ENCODE results near the gene ATP1B2.

ATP1B2 gene

DNA sequence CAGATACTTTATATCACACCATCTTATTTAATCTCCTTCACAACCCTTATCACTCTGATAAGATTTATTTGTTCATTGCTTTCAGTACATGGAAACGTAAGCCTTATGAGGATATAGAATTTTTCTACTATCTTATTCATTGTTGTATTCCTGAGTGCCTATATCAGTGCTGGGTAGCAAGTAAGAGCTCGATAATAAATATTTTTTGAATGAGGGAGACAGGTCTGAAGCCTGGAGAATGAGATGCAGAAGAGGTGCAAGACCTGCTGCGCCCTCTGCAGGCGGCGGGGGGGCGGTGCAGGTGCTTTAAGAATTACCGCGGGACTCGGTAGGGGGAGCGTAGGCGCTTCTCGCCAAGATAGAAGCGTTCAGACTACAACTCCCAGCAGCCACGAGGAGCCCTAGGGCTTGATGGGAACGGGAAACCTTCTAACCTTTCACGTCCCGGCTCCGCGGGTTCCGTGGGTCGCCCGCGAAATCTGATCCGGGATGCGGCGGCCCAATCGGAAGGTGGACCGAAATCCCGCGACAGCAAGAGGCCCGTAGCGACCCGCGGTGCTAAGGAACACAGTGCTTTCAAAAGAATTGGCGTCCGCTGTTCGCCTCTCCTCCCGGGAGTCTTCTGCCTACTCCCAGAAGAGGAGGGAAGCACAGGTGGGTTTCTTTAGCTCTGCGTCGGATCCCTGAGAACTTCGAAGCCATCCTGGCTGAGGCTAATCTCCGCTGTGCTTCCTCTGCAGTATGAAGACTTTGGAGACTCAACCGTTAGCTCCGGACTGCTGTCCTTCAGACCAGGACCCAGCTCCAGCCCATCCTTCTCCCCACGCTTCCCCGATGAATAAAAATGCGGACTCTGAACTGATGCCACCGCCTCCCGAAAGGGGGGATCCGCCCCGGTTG lies 37.4 kb downstream of the ATP1B2 start, which contains the start of gene WRAP53:
TSS of gene WRAP53 (plus strand) at position 570 of the 900 bp plus-strand sequence. CDS start at position 742, 172 bp downstream.
- Histone ChIP-seq H3K27ac (ENCODE audit: low read depth, low read length) (peak within 1 kb of the TSS; percentile 94), H3K36me3 (ENCODE audit: insufficient read depth, low read length) (no peaks in the 10 kb centered on the region), H3K27me3 (ENCODE audit: control insufficient read depth in 1 of 2, insufficient read depth in 2 of 2, low read length in 2 of 2) (no peaks in the 10 kb centered on the region), H3K4me3 (ENCODE audit: low read depth in 1 of 2, low read length in 2 of 2) (peak within 1 kb of the TSS; percentile 60 to 100), H3K4me1 (ENCODE audit: insufficient read depth, low read length) (peaks cover 21% of the 10 kb centered on the region), H3K9ac (ENCODE audit: low read length) (peak within 1 kb of the TSS; percentile 99), H3K9me3 (ENCODE audit: low read length) (no peaks in the 10 kb centered on the region)

DNA sequence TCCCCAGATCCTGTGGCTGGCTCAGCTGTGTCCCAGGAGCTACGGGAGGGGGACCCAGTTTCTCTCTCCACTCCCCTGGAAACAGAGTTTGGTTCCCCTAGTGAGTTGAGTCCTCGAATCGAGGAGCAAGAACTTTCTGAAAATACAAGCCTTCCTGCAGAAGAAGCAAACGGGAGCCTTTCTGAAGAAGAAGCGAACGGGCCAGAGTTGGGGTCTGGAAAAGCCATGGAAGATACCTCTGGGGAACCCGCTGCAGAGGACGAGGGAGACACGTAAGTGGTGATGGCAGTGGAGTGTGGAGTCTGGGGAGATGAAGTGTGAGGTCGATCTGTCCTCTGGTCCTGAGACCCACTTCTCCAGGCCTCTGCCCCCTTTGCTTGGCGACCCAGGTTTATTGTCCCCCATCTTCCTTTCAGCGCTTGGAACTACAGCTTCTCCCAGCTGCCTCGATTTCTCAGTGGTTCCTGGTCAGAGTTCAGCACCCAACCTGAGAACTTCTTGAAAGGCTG lies 38.1 kb downstream of the ATP1B2 start:
- Histone ChIP-seq H3K27me3 (ENCODE audit: control insufficient read depth in 1 of 2, insufficient read depth in 2 of 2, low read length in 2 of 2) (no peaks in the 10 kb centered on the region), H3K9me3 (ENCODE audit: low read length) (no peaks in the 10 kb centered on the region), H3K36me3 (ENCODE audit: insufficient read depth, low read length) (no peaks in the 10 kb centered on the region), H3K4me3 (ENCODE audit: low read depth in 1 of 2, low read length in 2 of 2) (peak overlapping the region; percentile 58 to 80), H3K4me1 (ENCODE audit: insufficient read depth, low read length) (peaks cover 21% of the 10 kb centered on the region), H3K27ac (ENCODE audit: low read depth, low read length) (peak overlapping the region; percentile 53), H3K9ac (ENCODE audit: low read length) (peak overlapping the region; percentile 57)

DNA sequence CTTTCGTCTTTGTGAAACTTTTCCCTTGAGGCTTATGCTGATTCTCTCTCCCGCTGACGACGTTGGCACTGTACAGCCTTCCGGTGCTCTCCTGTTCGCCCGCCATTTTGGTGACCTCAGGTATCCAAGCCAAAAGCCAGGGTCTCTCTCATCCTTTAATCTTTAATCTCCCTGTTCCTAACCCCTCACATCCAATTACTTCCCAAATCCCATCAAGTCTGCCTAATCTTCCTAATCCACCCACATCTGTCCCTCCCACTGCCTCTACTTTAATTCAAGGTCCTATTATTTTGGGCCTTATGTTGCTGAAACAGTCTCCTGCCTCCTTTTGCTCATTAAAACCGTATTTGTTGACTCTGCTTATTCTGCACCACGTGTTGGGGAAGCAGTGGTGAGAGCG lies 44.9 kb downstream of the ATP1B2 start:
- Histone ChIP-seq H3K9me3 (ENCODE audit: low read length) (no peaks in the 10 kb centered on the region), H3K36me3 (ENCODE audit: insufficient read depth, low read length) (no peaks in the 10 kb centered on the region), H3K9ac (ENCODE audit: low read length) (no peak overlapping the region), H3K27me3 (ENCODE audit: control insufficient read depth in 1 of 2, insufficient read depth in 2 of 2, low read length in 2 of 2) (no peaks in the 10 kb centered on the region), H3K4me3 (ENCODE audit: low read depth in 1 of 2, low read length in 2 of 2) (no peak overlapping the region), H3K4me1 (ENCODE audit: insufficient read depth, low read length) (no peaks in the 10 kb centered on the region), H3K27ac (ENCODE audit: low read depth, low read length) (no peak overlapping the region)

DNA sequence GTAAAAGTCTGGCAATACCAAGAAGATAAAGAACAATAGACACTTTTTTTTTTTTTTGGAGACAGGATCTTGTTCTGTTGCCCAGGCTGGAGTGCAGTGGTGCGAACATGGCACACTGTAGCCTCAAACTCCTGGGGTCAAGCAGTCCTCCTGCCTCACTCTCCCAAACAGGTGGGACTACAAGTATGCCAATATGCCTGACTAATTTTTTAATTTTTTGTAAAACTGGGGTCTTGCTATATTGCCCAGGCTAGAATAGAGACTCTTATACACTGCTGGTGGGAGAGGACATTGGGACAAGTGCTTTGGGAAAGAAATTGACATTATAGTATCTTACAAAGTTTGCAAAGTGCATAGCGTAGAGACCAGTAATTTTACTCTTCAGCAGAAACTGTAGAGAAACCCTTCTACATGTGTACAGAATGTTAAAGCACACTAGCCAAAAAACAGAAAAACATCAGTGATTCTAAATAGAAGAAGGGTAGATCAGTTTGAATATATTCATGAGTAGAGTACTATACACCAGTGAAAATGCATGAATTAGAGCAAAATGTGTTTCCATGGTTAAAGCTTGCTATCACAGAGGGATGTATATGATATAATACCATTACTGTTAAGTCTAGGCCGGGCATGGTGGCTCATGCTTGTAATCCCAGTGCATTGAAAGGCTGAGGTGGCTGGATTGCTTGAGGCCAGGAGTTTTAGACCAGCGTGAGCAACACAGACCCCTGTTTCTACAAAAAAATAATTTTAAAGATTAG lies 47.3 kb downstream of the ATP1B2 start:
- Histone ChIP-seq H3K27ac (ENCODE audit: low read depth, low read length) (no peak overlapping the region), H3K27me3 (ENCODE audit: control insufficient read depth in 1 of 2, insufficient read depth in 2 of 2, low read length in 2 of 2) (peaks cover 0 to 4% of the 10 kb centered on the region in 2 donors), H3K4me1 (ENCODE audit: insufficient read depth, low read length) (no peaks in the 10 kb centered on the region), H3K9me3 (ENCODE audit: low read length) (no peaks in the 10 kb centered on the region), H3K9ac (ENCODE audit: low read length) (no peak overlapping the region), H3K36me3 (ENCODE audit: insufficient read depth, low read length) (peaks cover 8% of the 10 kb centered on the region), H3K4me3 (ENCODE audit: low read depth in 1 of 2, low read length in 2 of 2) (no peak overlapping the region)

DNA sequence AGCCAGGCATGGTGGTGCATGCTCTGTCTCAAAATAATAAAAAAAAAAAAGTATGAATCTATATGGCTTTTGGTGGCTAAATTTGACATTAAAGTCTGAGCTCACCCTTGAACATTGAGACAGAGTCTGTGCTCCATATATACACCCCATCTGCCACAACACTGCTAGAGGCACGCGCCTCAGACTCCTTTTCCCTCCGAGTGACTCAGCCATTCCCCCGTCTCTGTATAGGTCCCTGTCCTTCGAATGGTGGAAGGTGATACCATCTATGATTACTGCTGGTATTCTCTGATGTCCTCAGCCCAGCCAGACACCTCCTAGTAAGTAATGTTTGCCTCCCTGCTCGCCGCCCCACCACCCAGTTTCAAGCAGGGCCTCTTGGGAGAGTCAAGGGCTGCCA lies 49.8 kb downstream of the ATP1B2 start:
- Histone ChIP-seq H3K4me3 (ENCODE audit: low read depth in 1 of 2, low read length in 2 of 2) (no peak overlapping the region), H3K4me1 (ENCODE audit: insufficient read depth, low read length) (peaks cover 5% of the 10 kb centered on the region), H3K9me3 (ENCODE audit: low read length) (no peaks in the 10 kb centered on the region), H3K36me3 (ENCODE audit: insufficient read depth, low read length) (peaks cover 8% of the 10 kb centered on the region), H3K27ac (ENCODE audit: low read depth, low read length) (no peak overlapping the region), H3K9ac (ENCODE audit: low read length) (no peak overlapping the region), H3K27me3 (ENCODE audit: control insufficient read depth in 1 of 2, insufficient read depth in 2 of 2, low read length in 2 of 2) (peaks cover 14 to 29% of the 10 kb centered on the region in 2 donors)

DNA sequence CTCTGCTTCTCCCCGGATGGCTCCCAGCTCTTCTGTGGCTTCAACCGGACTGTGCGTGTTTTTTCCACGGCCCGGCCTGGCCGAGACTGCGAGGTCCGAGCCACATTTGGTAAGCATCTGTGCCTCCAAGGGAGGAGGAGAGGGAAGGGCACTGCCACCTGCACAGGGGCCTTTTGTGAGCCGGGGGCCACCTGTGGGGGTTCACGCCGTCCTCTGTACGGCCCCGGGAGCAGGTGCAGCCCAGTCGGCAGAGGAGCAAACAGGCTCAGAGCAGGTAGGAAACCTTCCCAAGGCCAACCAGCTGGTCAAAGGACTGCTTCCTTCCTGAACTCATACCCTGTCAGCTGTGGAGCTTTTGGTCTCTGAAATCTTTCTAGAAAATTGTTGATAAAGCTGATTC lies 51.0 kb downstream of the ATP1B2 start:
- Histone ChIP-seq H3K9ac (ENCODE audit: low read length) (no peak overlapping the region), H3K36me3 (ENCODE audit: insufficient read depth, low read length) (peaks cover 8% of the 10 kb centered on the region), H3K9me3 (ENCODE audit: low read length) (no peaks in the 10 kb centered on the region), H3K27me3 (ENCODE audit: control insufficient read depth in 1 of 2, insufficient read depth in 2 of 2, low read length in 2 of 2) (peaks cover 19 to 40% of the 10 kb centered on the region in 2 donors), H3K4me3 (ENCODE audit: low read depth in 1 of 2, low read length in 2 of 2) (no peak overlapping the region), H3K4me1 (ENCODE audit: insufficient read depth, low read length) (peaks cover 5% of the 10 kb centered on the region), H3K27ac (ENCODE audit: low read depth, low read length) (no peak overlapping the region)

DNA sequence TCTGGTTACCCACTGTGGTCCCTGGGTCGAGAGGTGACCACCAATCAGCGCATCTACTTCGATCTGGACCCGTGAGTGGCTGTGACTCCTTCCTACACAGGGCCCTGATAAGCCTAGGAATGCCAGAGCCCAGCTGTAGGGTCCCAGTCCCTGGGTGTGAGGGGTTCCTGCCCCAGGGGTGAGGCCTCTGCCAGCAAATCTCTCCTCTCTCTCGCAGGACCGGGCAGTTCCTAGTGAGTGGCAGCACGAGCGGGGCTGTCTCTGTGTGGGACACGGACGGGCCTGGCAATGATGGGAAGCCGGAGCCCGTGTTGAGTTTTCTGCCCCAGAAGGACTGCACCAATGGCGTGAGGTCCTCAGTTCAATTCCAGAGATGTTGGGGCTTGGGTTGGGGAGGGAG lies 52.0 kb downstream of the ATP1B2 start:
- Histone ChIP-seq H3K4me1 (ENCODE audit: insufficient read depth, low read length) (peaks cover 5% of the 10 kb centered on the region), H3K4me3 (ENCODE audit: low read depth in 1 of 2, low read length in 2 of 2) (no peak overlapping the region), H3K9ac (ENCODE audit: low read length) (no peak overlapping the region), H3K27ac (ENCODE audit: low read depth, low read length) (no peak overlapping the region), H3K9me3 (ENCODE audit: low read length) (no peaks in the 10 kb centered on the region), H3K36me3 (ENCODE audit: insufficient read depth, low read length) (peaks cover 8% of the 10 kb centered on the region), H3K27me3 (ENCODE audit: control insufficient read depth in 1 of 2, insufficient read depth in 2 of 2, low read length in 2 of 2) (peaks cover 19 to 48% of the 10 kb centered on the region in 2 donors)

DNA sequence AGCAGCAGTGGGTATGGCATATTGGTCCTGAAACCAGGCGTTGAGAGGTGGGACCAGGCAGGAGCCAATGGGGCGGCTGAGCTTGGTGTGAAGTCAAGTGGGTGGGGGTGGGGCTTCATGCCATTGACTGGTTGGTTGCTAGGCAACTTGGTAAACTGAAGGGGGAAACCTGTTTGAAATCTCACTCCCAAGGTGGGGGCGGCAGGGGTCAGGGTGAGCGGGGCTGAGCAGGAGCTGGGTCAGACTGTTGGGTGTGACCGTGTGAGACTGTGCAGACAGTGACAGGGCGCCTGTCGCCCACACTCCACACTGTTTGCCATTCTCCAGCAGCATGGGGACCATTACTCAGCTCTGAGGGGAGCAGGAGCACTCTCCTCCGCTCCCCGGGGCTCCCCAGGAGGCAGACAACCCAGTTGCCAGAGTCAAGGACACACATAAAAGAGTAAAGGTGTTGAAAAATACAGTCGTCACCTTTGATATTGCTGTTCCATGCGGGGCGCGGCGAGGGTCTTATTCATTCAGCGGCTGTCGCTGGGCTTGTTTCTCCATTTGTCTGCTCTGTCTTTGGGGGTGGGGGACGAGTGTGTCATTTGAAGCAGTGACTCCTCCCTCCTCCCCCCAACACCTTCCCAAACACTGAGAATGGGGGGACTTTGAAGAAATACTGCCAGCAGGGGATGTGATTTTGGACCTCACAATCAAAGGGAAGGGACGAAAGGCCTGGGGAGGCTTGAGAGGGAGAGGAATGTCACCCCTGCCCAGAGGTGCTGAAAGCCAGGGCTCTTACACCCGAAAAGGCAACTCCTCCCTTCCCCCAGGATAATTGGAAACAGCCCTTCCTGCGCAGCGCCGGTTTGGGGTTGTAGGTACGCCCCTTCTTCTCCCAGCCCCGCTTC lies 53.1 kb downstream of the ATP1B2 start:
- peaks cover 5% of the 10 kb centered on the region for H3K4me1 ChIP-seq (ENCODE audit: insufficient read depth, low read length)
- no peak overlapping the region for H3K9ac ChIP-seq (ENCODE audit: low read length)
- no peaks in the 10 kb centered on the region for H3K9me3 ChIP-seq (ENCODE audit: low read length)
- H3K27ac ChIP-seq (ENCODE audit: low read depth, low read length): no peak overlapping the region
- peaks cover 19 to 56% of the 10 kb centered on the region in 2 donors for H3K27me3 ChIP-seq (ENCODE audit: control insufficient read depth in 1 of 2, insufficient read depth in 2 of 2, low read length in 2 of 2)
- H3K4me3 ChIP-seq (ENCODE audit: low read depth in 1 of 2, low read length in 2 of 2): no peak overlapping the region
- peaks cover 8% of the 10 kb centered on the region for H3K36me3 ChIP-seq (ENCODE audit: insufficient read depth, low read length)

DNA sequence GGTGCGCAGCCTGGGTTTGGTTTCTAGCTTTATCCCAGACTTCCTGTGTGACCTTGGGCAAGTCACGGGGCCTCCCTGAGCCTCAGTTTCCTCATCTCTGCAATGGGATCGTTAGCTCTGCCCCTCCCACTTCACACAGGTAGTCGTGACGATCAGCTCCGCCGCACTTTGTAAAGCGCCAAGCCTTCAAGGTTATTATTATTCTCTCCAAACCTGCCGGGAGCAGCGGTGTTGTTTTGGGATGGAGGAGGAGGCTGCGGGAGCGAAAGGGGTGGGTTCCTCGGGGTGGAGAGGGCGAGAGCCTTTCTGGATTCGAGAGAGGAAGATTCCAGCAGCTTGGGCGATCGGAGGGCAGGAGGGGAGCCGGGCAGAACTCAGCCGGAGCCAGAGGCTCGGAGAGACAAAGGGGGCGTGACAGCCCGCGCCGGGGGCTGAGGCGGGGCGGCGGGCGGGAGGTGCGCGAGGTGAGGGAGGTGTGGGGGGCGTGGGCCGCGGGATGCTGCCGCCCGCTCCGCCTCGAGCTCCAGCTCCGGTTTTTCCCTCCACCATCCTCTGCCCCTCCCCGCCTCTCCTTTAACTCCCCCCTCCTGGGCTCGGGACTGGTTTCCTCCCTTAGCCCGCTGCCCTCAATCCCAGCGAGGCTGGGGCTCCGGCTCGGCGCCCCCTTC lies 54.0 kb downstream of the ATP1B2 start, which contains the start of gene EFNB3:
TSS of gene EFNB3 (plus strand) at position 602 of the 668 bp plus-strand sequence. CDS start 397 bp downstream, outside the sequence.
- Histone ChIP-seq H3K27me3 (ENCODE audit: control insufficient read depth in 1 of 2, insufficient read depth in 2 of 2, low read length in 2 of 2) (peaks cover 19 to 65% of the 10 kb centered on the region in 2 donors), H3K4me1 (ENCODE audit: insufficient read depth, low read length) (peaks cover 5% of the 10 kb centered on the region), H3K36me3 (ENCODE audit: insufficient read depth, low read length) (peaks cover 8% of the 10 kb centered on the region), H3K9me3 (ENCODE audit: low read length) (no peaks in the 10 kb centered on the region), H3K27ac (ENCODE audit: low read depth, low read length) (no peak within 1 kb of the TSS), H3K4me3 (ENCODE audit: low read depth in 1 of 2, low read length in 2 of 2) (peak within 1 kb of the TSS; percentile 28 to 52), H3K9ac (ENCODE audit: low read length) (no peak within 1 kb of the TSS)

Measured in muscle layer of colon (tissue), 2 donors.